G401 (cell line): ENCODE measurements around the gene PPP1R9A. TPM values are rescaled to one million over a fixed set of nuclear protein-coding genes. Genes with fewer than 3 reads are reported as not detected.

Experiments used
- DNase-seq: peaks from one replicate; pipeline ENCODE4 v3.0.0-alpha.2; 2015; ENCODE audit warnings: low spot score
- in situ Hi-C: cut with HindIII; loops from 2 replicates; pipeline ENCODE4 v1.10.0; 2016; ENCODE audit warnings: low sequenced_read_pairs, mixed read lengths
- total RNA-seq: library from RNA; depleted of rRNA; stranded (reverse); fragments of >200 nt; shearing (Covaris generic); gene quantifications from 2 replicates; pipeline ENCODE4 v1.2.3, GENCODE V29; 2014

Gene PPP1R9A
- total RNA-seq, 1 experiment from 2014 or later = 8.2 TPM

- in situ Hi-C loops = no loop called here
- DNase-seq = no peak
These were observed 473 bp downstream of the PPP1R9A start for GRCh38 chr7:94907811-94908322.

- peak; percentile 80 for DNase-seq
- in situ Hi-C loops = no loop called here
These were observed 1.2 kb downstream of the PPP1R9A start for GRCh38 chr7:94908323-94909178.

DNA sequence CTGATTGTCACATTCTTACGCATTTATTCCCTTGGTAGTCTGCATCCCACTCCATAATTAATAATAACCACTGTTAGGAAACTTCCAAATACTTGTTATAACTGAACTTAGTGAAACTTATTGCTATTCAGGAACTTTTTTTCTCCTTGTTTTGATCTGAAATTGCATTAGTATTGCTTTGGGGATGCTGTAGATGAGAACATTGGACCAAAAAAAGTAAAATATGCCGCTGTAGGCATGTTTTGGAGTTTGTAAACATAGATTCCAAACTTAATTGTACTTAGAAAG is 1.7 kb downstream of the PPP1R9A start:
- in situ Hi-C loops = no loop called here
- no peak for DNase-seq

- in situ Hi-C loops = no loop called here
- no peak for DNase-seq
These were observed 4.7 kb downstream of the PPP1R9A start for GRCh38 chr7:94912085-94912484.

- in situ Hi-C loops = no loop called here
These were observed 6.0 kb downstream of the PPP1R9A start for GRCh38 chr7:94913391-94913790.

DNA sequence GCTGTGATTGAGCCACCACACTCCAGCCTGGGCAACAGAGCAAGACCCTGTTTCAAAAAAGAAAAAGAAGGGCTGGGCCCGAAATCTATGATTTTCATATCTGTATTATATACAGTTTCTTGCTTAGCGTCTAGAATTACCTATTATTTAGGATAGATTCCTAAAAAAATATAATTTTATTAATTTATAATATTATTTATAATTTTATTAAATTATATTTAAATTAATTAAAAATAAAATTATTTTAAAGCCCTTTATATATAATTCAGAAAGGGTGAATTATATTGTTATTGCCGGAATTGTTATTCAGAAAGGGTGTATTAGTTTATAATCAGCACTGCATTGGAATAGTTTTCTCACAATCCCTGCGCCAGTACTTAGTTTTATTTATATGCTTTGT is 14.5 kb downstream of the PPP1R9A start:
- in situ Hi-C loops = no loop called here
- DNase-seq = no peak

More at GRCh38 chr7:94913391-94913790, 6.0 kb downstream of the PPP1R9A start:
- DNase-seq = no peak

GRCh38 chr7:94922457-94922856 is 15.1 kb downstream of the PPP1R9A start:
- in situ Hi-C loops = no loop called here
- DNase-seq = no peak

DNA sequence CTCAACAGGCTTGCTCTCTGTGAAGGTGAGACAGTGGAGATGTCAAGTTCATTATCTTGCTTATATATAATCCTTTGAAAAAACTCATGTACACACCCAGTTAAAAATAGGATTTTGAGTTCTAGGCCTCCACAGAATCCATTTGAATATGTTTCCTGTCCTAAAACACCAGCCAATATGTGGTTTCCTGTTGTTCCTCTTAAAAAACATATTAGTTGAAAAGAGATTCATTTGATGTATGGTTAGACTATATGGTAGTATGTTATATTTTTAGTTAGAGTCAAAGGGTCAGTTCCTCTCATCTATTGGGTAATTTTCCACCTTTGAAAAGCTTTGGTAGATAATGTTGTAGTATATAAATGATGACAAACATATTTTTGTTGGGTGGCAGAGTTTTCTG is 16.0 kb downstream of the PPP1R9A start:
- in situ Hi-C loops = no loop called here
- DNase-seq = no peak

GRCh38 chr7:94928168-94928707 is 20.8 kb downstream of the PPP1R9A start:
- in situ Hi-C loops = no loop called here
- DNase-seq = no peak

- in situ Hi-C loops = no loop called here
- DNase-seq = no peak
These were observed 26.0 kb downstream of the PPP1R9A start for GRCh38 chr7:94933256-94933990.

DNA sequence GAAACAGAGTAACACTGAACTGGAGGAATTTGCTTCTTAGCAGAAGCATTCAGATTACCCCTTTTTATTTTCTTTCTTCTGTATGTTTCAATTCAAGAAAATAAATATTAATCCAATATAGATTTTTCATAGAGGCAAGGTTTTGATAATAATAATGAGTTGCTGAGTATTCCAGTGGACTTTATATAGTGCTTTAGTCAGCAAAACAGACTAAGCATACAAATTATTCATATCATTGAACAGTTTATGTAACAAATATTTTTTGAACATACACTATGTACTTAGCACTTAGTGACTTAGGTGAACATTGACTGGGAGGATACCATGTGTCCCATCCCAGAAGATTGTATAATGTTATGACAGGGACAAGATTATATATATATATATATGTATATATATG is 32.0 kb downstream of the PPP1R9A start:
- DNase-seq = no peak
- in situ Hi-C loops = no loop called here

- DNase-seq = no peak
- in situ Hi-C loops = no loop called here
These were observed 32.8 kb downstream of the PPP1R9A start for GRCh38 chr7:94940241-94940640.

GRCh38 chr7:94941844-94942632 is 34.6 kb downstream of the PPP1R9A start:
- no peak for DNase-seq
- in situ Hi-C loops = no loop called here

- no peak for DNase-seq
- in situ Hi-C loops = no loop called here
These were observed 35.7 kb downstream of the PPP1R9A start for GRCh38 chr7:94943134-94943533.

DNA sequence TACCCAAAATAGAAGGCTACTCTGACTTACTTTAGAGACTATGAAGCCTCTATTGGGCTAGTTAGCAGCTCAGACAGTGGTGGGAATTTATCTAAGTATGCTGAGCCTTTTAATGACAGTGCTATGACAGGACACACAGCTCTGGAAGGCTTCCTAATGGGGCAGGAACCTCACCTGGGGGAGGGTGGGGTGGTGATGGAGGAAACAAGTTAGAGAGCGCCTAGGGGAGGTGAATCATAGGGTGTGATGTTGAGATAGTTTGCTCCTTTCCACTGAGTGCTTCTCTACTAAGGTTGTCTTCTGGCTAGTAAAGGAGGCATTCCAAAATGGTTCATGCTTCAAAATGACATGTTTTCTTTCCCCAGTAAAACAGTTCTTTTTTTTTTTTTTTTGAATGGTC is 42.1 kb downstream of the PPP1R9A start:
- no peak for DNase-seq
- in situ Hi-C loops = no loop called here

DNA sequence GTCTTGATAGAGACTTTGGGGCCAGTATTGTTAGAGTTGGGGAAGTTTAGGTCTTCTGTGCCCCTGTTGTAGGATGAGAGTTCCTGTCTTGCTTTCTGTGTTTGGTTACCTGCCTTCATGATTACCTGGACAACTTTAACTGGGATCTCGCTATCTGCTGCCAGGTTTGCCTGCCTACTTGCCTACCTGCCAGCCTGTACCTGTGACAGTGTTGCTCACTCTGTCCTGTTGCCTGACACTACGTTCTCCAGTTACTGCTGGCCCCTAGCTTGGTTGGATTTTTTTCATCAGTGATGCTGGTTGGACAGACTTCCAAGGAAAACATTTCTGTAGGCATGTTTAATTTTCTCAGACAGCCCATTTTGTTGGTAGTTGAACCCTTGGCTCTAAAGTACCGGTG is 48.4 kb downstream of the PPP1R9A start:
- DNase-seq = no peak

DNA sequence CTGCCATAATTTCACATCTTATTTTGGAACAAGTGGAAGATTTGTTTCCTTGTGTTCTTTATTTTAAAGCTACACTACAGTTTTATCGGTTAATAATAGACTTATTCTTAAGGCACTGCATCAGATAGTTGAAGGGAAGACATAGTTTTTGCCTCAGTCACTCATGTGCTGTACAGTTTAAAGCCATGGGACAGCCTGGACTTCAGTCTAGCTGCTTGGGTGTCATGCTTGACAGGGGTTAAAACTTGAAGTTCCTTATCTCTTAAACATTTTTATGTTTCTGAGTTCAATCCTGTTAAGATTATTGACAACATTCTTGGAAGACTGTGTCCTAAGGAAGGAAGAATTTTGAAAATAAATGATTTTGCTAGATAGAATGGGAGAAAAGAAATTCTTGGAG is 49.7 kb downstream of the PPP1R9A start:
- DNase-seq = no peak

More for the DNA sequence above, 48.4 kb downstream of the PPP1R9A start:
- in situ Hi-C loops = no loop called here

DNA sequence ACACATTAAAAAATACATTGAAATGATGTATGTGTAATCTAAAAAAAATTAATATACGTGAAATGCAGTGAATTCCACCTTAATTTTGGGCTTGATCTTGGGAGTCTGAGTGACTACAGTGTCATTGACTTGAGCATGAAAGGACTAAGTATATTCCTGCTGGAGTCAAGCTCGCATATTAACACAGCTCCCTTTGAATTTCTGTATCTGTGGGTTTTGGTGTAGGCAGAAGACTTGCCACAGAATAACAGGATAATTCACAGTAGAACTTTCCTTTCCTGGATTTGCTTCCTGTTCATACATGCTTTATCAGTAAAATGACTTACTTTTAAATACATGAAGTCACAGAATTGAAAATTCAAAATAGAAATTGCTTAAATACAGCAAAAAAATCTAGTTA is 55.3 kb downstream of the PPP1R9A start:
- in situ Hi-C loops = no loop called here
- no peak for DNase-seq

More for the DNA sequence above, 49.7 kb downstream of the PPP1R9A start:
- in situ Hi-C loops = no loop called here

DNA sequence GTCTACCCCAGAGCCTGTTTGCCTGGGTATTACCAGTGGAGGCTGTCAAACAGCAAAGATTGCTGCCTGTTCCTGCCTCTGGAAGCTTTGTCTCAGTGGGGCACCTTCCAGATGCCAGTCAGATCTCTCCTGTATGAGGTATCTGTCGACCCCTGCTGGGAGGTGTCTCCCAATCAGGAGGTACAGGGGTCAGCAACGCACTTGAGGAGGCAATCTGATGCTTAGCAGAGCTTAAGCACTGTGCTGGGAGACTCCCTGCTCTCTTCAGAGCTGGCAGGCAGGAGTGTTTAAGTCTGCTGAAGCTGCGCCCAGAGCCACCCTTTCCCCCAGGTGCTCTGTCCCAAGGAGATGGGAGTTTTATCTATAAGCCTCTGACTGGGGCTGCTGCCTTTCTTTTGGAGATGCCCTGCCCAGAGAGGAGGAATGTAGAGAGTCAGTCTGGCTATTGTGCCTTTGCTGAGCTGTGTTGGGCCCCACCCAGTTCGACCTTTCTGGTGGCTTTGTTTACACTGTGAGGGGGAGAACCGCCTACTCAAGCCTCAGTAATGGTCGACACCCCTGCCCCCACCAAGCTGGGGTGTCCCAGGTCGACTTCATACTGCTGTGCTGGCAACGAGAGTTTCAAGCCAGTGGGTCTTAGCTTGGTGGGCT is 62.2 kb downstream of the PPP1R9A start:
- DNase-seq = no peak

More for the DNA sequence above, 62.2 kb downstream of the PPP1R9A start:
- in situ Hi-C loops = no loop called here
